ENCODE data around the gene CDC123.
"Not testable (repeated sequence)": the region's sequence is repeated elsewhere in the genome, so short reads cannot be mapped to it uniquely, and the experiment has no call there.

Gene CDC123

GRCh38 chr10:12195603-12196506, at the start of gene CDC123, which contains the start of gene NUDT5:
Gene CDC123 (plus strand): TSS chr10:12196188. CDS start chr10:12196246, 58 bp downstream.
Gene NUDT5 (minus strand): TSS chr10:12195891. CDS start chr10:12186291, 9,600 bp downstream.
- peak; percentile 61 to 80 (median 72) for DNase-seq (ENCODE audit: low read depth in 4 of 4, low spot score in 1 of 4)

GRCh38 chr10:12150163-12150562, 45.8 kb upstream of the CDC123 start:
- no peak for DNase-seq (ENCODE audit: low read depth in 4 of 4, low spot score in 1 of 4)

GRCh38 chr10:12154516-12154915, 41.5 kb upstream of the CDC123 start:
- no peak for DNase-seq (ENCODE audit: low read depth in 4 of 4, low spot score in 1 of 4)

GRCh38 chr10:12156367-12157123, 39.4 kb upstream of the CDC123 start:
- no peak for DNase-seq (ENCODE audit: low read depth in 4 of 4, low spot score in 1 of 4)

- DNase-seq (ENCODE audit: low read depth in 4 of 4, low spot score in 1 of 4): no peak
These were observed 37.9 kb upstream of the CDC123 start for GRCh38 chr10:12158111-12158510.

- no peak for DNase-seq (ENCODE audit: low read depth in 4 of 4, low spot score in 1 of 4)
These were observed 35.3 kb upstream of the CDC123 start for GRCh38 chr10:12160664-12161063.

GRCh38 chr10:12162927-12163326, 33.1 kb upstream of the CDC123 start:
- DNase-seq (ENCODE audit: low read depth in 4 of 4, low spot score in 1 of 4): no peak

GRCh38 chr10:12164085-12164484, 31.9 kb upstream of the CDC123 start:
- DNase-seq (ENCODE audit: low read depth in 4 of 4, low spot score in 1 of 4): no peak

- no peak for DNase-seq (ENCODE audit: low read depth in 4 of 4, low spot score in 1 of 4)
These were observed 31.0 kb upstream of the CDC123 start for GRCh38 chr10:12165036-12165435.

- no peak for DNase-seq (ENCODE audit: low read depth in 4 of 4, low spot score in 1 of 4)
These were observed 29.8 kb upstream of the CDC123 start for GRCh38 chr10:12165999-12166775.

- DNase-seq (ENCODE audit: low read depth in 4 of 4, low spot score in 1 of 4): not testable (repeated sequence)
These were observed 24.5 kb upstream of the CDC123 start for GRCh38 chr10:12171512-12171911.

GRCh38 chr10:12177642-12178041, 18.3 kb upstream of the CDC123 start:
- no peak for DNase-seq (ENCODE audit: low read depth in 4 of 4, low spot score in 1 of 4)

GRCh38 chr10:12179606-12180170, 16.3 kb upstream of the CDC123 start:
- DNase-seq (ENCODE audit: low read depth in 4 of 4, low spot score in 1 of 4): no peak

GRCh38 chr10:12180221-12180974, 15.6 kb upstream of the CDC123 start:
- no peak for DNase-seq (ENCODE audit: low read depth in 4 of 4, low spot score in 1 of 4)

- peak in 2 of 4 experiments; percentile 32 to 43 for DNase-seq (ENCODE audit: low read depth in 4 of 4, low spot score in 1 of 4)
These were observed 14.8 kb upstream of the CDC123 start for GRCh38 chr10:12181065-12181775.

- no peak for DNase-seq (ENCODE audit: low read depth in 4 of 4, low spot score in 1 of 4)
These were observed 11.8 kb upstream of the CDC123 start for GRCh38 chr10:12184165-12184564.

GRCh38 chr10:12186323-12186722, 9.7 kb upstream of the CDC123 start:
- DNase-seq (ENCODE audit: low read depth in 4 of 4, low spot score in 1 of 4): no peak

GRCh38 chr10:12187321-12187905, 8.6 kb upstream of the CDC123 start:
- no peak for DNase-seq (ENCODE audit: low read depth in 4 of 4, low spot score in 1 of 4)

- no peak for DNase-seq (ENCODE audit: low read depth in 4 of 4, low spot score in 1 of 4)
These were observed 7.3 kb upstream of the CDC123 start for GRCh38 chr10:12188656-12189055.
